Vagina (tissue), 2 donors: Measurements from ENCODE around the gene CTSK.

ENCODE experiments used
- POLR2A ChIP-seq, 2 donors: fragments of 450-650 bp; IDR thresholded peaks; one replicate each; pipeline ENCODE4 v1.6.1; 2017; ENCODE audit warnings: antibody characterized with exemption in 2 of 2, mild to moderate bottlenecking in 2 of 2, moderate library complexity in 2 of 2
- TF ChIP-seq, protein P1 (sequence below), 3 experiments: fragments of 450-650 bp in 2 of 3; fragments of 200-600 bp in 1 of 3; sonication (generic) in 1 of 3; IDR thresholded peaks; one replicate each; pipeline ENCODE4 v1.5.1; 2017 to 2019; ENCODE audit warnings: antibody characterized with exemption in 3 of 3, mild to moderate bottlenecking in 2 of 3, moderate library complexity in 2 of 3

DNA sequence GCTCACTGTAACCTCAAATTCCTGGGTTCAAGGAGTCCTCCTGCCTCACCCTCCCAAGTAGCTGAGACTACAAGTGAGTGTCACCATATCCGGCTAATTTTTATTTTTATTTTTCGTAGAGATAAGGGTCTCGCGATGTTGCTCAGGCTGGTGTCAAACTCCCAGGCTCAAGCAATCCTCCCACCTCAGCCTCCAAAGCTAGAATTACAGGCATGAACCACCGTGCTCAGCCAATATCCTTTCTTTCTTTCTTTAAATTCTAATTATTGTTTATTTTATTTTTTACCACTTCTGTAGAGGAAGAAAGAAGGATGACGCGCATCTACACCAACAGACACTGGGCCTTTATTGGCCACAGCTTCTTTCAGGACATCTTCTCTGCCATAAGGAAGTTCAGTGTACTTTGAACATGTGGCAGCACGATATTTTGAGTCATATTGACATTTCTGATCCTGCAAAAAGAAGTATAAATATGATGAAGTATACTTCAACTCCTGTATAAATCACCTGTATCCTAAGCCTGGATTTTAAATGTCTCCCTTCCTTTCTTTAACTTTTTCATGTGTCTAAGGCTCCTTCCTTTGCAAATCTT lies 58.2 kb downstream of the CTSK start:
- TF ChIP-seq, protein P1, sequence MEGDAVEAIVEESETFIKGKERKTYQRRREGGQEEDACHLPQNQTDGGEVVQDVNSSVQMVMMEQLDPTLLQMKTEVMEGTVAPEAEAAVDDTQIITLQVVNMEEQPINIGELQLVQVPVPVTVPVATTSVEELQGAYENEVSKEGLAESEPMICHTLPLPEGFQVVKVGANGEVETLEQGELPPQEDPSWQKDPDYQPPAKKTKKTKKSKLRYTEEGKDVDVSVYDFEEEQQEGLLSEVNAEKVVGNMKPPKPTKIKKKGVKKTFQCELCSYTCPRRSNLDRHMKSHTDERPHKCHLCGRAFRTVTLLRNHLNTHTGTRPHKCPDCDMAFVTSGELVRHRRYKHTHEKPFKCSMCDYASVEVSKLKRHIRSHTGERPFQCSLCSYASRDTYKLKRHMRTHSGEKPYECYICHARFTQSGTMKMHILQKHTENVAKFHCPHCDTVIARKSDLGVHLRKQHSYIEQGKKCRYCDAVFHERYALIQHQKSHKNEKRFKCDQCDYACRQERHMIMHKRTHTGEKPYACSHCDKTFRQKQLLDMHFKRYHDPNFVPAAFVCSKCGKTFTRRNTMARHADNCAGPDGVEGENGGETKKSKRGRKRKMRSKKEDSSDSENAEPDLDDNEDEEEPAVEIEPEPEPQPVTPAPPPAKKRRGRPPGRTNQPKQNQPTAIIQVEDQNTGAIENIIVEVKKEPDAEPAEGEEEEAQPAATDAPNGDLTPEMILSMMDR (IDR thresholded peaks at IDR 0.05), result no peak
- TF ChIP-seq POLR2A (IDR thresholded peaks at IDR 0.05), result no peak
